ENCODE measurements around the gene SRGAP3. TPM values are rescaled to one million over a fixed set of nuclear protein-coding genes. Genes with fewer than 3 reads are reported as not detected.

The SRGAP3 gene
- total RNA-seq, 1 donor from 2014 or later, result 0.99 TPM

DNA sequence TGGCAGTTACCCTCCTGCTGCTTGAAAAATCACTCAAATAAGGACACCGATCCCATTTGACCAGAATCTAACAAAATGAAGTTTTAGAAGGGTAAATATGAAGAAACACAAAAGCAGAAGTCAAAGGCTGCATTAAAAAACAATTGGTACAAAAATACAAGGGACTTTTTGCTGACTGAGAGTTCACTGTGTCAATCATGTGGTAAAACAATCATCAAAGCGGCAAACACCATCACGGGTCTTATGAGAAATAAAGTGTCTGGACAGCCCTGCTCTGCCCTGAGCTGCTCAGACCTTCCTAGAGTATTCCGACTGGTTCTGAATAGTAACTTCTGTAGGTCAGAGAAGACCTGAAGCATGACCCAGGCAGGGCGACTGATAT lies 148.9 kb downstream of the SRGAP3 start:
- H3K27me3 Mint-ChIP-seq (ENCODE audit: low read depth), result peaks cover 10% of the 10 kb centered on the region
- no peak overlapping the region for H3K27ac Mint-ChIP-seq (ENCODE audit: unreplicated experiment)
- H3K4me3 Mint-ChIP-seq (ENCODE audit: unreplicated experiment), result no peak overlapping the region
- no peaks in the 10 kb centered on the region for H3K36me3 Mint-ChIP-seq (ENCODE audit: low read depth)
- DNase-seq (ENCODE audit: low spot score), result no peak
- H3K4me1 Mint-ChIP-seq (ENCODE audit: low read depth), result peaks cover 5% of the 10 kb centered on the region
- no peaks in the 10 kb centered on the region for H3K9me3 Mint-ChIP-seq (ENCODE audit: low read depth)
- TF ChIP-seq CTCF (IDR thresholded peaks at IDR 0.05), result no peak

DNA sequence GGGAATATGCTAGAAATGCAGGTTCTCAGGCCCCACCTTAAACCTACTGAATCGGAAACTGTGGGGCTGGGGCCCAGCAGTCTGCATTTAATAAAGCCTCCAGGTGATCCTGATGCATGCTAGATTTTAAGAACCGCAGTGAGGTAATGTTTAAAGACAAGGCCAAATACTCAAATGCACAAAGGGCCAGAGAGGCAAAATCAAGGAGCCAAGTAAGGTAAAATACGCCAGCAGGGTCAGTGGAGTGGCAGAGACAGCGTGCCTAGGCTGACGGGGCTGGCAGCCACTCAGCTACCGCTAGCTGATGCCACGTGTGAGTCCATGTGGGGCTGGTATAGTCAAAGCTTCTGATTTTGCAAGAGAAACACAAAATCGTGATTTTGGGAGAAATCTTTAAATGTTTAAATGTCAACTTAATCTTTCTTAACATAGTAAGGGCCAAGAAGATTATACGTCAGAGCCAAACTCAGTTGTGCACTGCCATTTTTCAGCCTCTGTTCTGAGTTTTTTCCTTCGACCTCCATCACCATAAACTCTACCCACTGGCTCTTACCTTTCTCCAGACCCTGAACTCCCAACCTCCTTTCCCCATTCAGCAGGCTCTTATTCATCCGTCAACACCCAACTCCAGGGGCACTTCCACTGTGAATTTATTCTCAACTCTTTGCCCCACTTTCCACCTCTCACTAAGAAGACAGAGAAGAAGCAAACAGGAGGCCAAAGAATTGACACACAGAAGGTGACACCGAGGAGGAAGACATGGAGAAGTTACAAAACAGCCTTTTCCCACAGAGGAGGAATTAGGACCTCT lies 149.5 kb downstream of the SRGAP3 start:
- no peak for DNase-seq (ENCODE audit: low spot score)
- peaks cover 12% of the 10 kb centered on the region for H3K27me3 Mint-ChIP-seq (ENCODE audit: low read depth)
- no peaks in the 10 kb centered on the region for H3K9me3 Mint-ChIP-seq (ENCODE audit: low read depth)
- H3K36me3 Mint-ChIP-seq (ENCODE audit: low read depth), result no peaks in the 10 kb centered on the region
- no peak overlapping the region for H3K27ac Mint-ChIP-seq (ENCODE audit: unreplicated experiment)
- no peak for TF ChIP-seq CTCF (IDR thresholded peaks at IDR 0.05)
- no peak overlapping the region for H3K4me3 Mint-ChIP-seq (ENCODE audit: unreplicated experiment)
- no peaks in the 10 kb centered on the region for H3K4me1 Mint-ChIP-seq (ENCODE audit: low read depth)

DNA sequence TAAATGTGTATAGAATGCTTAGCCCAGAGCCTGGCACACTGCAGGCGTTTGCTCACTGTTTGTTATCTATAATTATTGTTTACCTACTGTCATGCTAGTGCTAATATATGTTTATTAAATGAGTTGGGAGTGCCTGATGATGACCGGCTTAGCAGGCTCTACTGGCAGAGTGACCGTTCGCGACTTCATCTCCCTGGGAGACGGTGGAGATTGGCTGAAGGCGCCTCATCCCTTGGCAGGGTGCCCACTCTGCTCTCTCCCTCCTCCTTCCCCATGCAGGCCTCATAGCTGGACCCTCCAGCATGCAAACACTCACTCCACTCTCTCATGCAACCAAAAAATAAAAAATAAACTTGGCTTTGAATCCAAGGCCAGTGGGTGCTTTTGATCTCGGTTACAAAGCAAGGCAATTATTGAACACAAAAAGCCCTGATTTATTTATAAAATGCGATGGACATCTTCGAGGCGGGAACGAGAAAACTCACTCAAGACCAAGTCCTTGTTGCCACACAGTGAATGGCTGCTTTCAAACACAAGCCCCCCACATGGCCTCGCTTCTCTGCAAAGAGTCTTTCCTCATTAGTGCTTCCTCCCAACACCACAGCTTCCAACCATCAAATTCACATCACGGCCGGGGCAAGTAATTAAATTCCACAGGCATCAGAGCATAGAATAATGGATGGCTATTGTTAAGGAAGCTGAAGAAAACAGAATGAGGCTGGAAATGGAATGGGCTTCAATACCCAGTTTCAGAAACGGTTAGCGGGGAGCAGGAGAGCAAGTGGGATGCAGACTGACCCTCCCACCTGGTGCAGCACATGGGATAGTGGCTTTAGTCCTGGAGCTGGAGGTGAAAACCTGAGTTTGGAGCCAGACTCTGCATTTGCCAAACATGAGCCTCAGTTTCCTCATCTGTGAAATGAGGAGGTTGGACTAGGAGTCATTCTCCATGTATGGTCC lies 150.4 kb downstream of the SRGAP3 start:
- no peak overlapping the region for H3K4me3 Mint-ChIP-seq (ENCODE audit: unreplicated experiment)
- H3K4me1 Mint-ChIP-seq (ENCODE audit: low read depth), result no peaks in the 10 kb centered on the region
- no peaks in the 10 kb centered on the region for H3K9me3 Mint-ChIP-seq (ENCODE audit: low read depth)
- H3K27me3 Mint-ChIP-seq (ENCODE audit: low read depth), result peaks cover 12% of the 10 kb centered on the region
- no peaks in the 10 kb centered on the region for H3K36me3 Mint-ChIP-seq (ENCODE audit: low read depth)
- no peak for DNase-seq (ENCODE audit: low spot score)
- no peak overlapping the region for H3K27ac Mint-ChIP-seq (ENCODE audit: unreplicated experiment)
- no peak for TF ChIP-seq CTCF (IDR thresholded peaks at IDR 0.05)

GRCh38 chr3:9097495-9097894 lies 152.0 kb downstream of the SRGAP3 start:
- Mint-ChIP-seq H3K36me3 (ENCODE audit: low read depth) (no peaks in the 10 kb centered on the region), H3K9me3 (ENCODE audit: low read depth) (no peaks in the 10 kb centered on the region), H3K27ac (ENCODE audit: unreplicated experiment) (no peak overlapping the region), H3K4me1 (ENCODE audit: low read depth) (no peaks in the 10 kb centered on the region), H3K27me3 (ENCODE audit: low read depth) (peaks cover 18% of the 10 kb centered on the region), H3K4me3 (ENCODE audit: unreplicated experiment) (no peak overlapping the region)
- TF ChIP-seq CTCF (IDR thresholded peaks at IDR 0.05), result no peak
- DNase-seq (ENCODE audit: low spot score), result no peak

DNA sequence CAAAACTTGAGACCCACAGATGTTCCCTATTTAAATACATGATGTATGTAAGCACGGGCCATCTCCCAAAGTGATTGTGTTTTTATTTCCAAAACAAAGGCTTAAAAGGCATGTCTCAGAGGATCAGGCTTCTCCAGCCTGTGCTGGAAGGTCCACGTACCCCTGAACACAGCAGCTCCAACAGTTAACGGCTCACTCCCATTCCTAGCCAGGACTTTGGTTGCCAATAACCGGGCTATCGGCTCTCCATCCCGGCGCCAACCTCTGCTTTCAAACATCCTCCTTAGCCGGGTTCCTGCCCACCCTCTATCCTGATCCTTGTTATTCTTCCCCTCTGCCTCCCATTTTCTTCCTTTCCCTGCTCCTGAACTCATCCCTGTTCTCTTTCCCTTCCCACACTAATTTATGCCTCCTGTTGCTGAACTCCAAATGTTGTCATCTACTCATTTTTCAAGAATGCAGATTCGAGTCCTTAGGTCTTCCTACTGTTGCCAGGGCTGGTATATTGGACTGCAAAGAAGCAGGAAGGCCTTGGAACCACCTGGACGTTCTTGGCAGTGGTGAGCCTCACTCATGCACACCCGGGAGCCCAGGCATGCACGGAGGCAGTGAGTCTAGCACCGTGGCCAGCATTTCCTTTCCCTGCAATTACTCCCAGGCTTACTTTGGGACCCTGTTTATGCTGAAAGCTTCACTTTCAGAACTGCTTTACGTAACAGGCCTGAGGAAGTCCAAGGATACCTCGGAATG lies 157.8 kb downstream of the SRGAP3 start:
- H3K4me1 Mint-ChIP-seq (ENCODE audit: low read depth), result peaks cover 19% of the 10 kb centered on the region
- no peak overlapping the region for H3K4me3 Mint-ChIP-seq (ENCODE audit: unreplicated experiment)
- H3K27me3 Mint-ChIP-seq (ENCODE audit: low read depth), result peaks cover 19% of the 10 kb centered on the region
- DNase-seq (ENCODE audit: low spot score), result no peak
- no peak for TF ChIP-seq CTCF (IDR thresholded peaks at IDR 0.05)
- H3K9me3 Mint-ChIP-seq (ENCODE audit: low read depth), result no peaks in the 10 kb centered on the region
- H3K36me3 Mint-ChIP-seq (ENCODE audit: low read depth), result peaks cover 1% of the 10 kb centered on the region
- H3K27ac Mint-ChIP-seq (ENCODE audit: unreplicated experiment), result no peak overlapping the region
